CD4-positive, alpha-beta T cell treated with Interleukin-10 for 1 hour (primary cell): ENCODE measurements around the gene ATP10D.
"Not testable (repeated sequence)": the region's sequence is repeated elsewhere in the genome, so short reads cannot be mapped to it uniquely, and the experiment has no call there.

Experiments used
- DNase-seq: peaks from one replicate; pipeline ENCODE4 v3.0.0-alpha.2; 2020

ATP10D gene

GRCh38 chr4:47485047-47485692 is at the start of gene ATP10D:
ATP10D (plus strand) TSS chr4:47485275; CDS start chr4:47512541, 27,266 bp downstream.
- DNase-seq: peak; percentile 79

DNA sequence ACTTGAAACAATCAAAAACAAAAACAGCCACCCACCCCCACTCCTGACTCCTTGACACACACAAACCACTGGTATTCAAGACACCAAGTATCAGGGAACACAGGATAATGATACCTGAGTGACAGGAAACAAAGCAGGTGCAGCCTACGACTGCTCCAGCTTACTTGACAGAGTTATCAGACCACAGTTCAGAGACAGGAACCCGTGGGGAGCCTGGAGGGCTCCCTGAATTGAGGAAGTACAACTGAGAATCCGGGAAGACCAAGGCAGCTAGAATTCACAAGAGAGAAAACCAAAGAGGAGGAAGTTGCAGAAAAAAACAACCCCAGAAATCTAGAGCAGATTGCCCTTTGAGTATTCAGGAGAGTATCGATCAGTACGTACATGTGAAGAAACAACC is 42.1 kb upstream of the ATP10D start:
- no peak for DNase-seq

DNA sequence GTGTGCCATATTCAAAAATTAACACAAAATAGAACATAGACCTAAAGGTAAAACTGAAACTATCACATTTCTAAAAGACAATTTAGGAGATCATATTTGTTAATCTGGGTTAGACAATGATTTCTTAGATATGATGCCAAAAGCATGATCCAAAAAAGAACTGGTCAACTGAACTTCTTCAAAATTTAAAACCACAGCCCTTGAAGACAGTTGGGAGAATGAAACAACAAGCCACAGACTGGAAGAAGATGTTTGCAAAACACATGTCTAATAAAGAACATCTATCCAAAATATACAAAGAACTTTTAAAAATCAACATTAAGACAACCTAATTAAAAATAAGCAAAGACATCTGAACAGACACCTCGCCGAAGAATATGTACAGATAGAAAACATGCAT is 41.0 kb upstream of the ATP10D start:
- DNase-seq: no peak

- DNase-seq: no peak
Measured at GRCh38 chr4:47451657-47452056, 33.4 kb upstream of the ATP10D start.

DNA sequence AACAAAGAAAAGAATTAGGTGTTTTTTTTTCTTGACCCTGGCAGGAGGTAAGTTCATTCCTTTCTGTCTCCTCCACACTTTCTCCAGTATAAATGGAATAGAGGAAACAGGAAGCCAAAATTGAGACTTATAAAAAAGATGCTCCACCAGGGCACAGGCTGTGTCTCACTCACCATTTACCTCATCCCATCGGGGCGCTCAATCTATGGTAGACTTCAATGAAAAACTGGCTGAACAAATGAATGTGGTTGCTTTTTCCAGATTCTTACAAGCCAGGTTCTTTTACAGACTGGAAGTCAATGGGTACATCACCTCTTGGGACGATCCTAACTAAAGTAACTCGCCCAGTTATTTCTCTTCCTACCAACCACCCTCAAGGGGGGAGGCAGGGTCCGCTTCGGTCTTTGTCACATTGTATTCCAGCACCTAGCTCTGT is 22.3 kb upstream of the ATP10D start:
- no peak for DNase-seq

DNA sequence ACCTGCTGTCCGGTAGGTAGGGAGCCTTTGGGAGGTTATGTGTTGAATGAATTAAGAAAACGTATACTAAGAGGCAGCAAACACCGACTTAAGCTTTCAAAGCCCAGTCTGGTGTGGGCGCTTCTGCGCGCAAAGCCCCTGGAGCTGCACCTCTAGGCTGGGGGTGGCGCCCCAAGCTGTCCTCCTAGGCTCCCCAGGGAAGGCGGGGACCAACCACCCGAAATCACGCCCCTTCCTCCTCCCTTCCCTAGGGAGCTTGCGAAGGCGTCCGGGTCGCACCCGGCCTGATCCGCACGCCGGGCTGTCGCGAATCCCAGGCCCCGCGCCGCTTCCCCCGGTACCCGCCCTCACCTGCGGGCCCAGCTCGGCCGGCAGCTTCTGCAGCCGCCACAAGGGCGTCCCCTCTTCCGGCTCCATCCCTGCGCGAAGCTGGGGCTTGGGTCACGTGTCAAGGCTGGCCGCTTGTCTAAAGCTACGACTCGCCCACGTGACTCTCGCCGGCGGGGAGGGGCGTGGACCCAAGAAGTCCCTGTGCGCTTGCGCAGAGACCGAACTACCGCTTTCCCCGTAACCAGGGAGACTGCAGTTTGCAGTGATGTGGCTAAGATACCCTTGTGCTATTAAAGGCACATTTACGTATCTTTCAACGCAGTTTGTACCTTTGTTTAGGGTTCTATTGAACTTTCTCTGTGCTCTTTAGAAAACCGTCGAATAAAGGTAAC is 21.7 kb upstream of the ATP10D start, which contains the start of gene COMMD8:
TSS of gene COMMD8 (minus strand) at position 468 of the 722 bp plus-strand sequence. CDS start at position 417, 51 bp downstream.
- peak; percentile 98 for DNase-seq

- no peak for DNase-seq
Measured at GRCh38 chr4:47465004-47465403, 20.1 kb upstream of the ATP10D start.

- no peak for DNase-seq
Measured at GRCh38 chr4:47466056-47466785, 18.9 kb upstream of the ATP10D start.

DNA sequence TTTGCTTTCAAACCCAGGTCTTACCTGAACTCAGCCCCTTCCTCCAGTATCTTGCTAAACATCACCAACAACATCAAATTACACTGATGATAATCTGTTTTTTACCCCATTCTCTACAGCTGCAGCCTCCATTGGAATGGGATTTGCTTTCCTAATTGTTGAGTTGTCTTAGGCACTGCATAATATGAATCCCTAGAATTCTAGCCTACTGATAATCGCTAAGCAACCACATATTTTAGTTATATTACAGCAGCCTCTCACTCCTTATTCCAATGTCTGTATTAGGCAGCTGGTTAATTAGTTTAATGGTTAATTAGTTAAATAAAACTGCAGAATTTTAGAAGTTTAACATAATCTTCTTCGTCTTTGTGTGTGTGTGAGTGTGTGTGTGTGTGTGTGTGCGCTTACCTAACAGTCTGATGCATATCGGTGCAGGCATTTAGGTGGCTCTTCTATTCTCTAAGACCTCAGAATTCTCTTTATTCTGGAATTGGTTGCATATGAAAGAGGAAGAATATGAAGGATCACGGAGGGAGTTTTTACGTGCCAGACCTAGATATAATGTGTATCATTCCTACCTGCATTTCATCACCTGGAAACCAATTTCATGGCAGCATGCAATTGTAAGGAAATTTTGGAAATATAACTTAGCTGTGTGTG is 16.2 kb upstream of the ATP10D start:
- DNase-seq: no peak

GRCh38 chr4:47469951-47470350 is 15.1 kb upstream of the ATP10D start:
- no peak for DNase-seq

- no peak for DNase-seq
Measured at GRCh38 chr4:47471064-47471463, 14.0 kb upstream of the ATP10D start.

GRCh38 chr4:47471591-47471990 is 13.5 kb upstream of the ATP10D start:
- no peak for DNase-seq

- no peak for DNase-seq
Measured at GRCh38 chr4:47473141-47473750, 11.8 kb upstream of the ATP10D start.

DNA sequence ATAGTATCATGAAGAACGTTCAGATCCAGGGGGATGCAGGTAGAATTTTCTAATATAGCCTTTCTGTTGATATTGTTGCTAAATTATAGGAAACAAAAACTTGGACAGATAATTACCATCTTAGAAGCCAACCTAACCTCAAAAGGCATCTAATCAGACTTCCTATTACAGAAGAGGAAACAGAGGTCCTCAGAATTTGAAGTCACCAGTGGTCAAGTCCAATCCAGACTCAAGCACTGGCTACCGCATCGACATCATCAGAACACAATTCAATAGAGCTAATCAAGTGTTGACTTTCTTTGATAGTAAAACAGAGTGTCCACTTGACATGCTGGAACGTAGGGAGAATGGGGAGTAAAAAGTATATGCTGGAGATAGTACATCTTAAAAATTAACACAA is 10.3 kb upstream of the ATP10D start:
- DNase-seq: no peak

GRCh38 chr4:47475411-47475810 is 9.7 kb upstream of the ATP10D start:
- no peak for DNase-seq

- DNase-seq: no peak
Measured at GRCh38 chr4:47478804-47479203, 6.3 kb upstream of the ATP10D start.

DNA sequence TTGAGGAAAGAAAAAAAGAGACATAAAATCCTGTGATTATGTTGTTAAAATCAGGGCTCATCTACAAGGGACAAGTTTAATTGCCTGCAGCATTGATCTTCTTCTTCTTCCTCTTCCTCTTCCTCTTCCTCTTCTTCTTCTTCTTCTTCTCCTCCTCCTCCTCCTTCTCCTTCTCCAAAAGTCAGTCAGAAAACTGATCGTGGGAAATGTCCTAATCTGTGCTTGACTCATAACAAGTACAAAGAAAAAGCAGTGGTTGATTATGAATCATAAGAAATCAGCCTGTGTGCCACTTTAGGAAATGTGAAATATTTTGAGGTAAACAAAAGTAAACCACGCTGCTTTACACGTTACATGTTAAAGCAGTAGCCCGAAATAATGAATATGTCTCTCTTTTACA is 2.7 kb upstream of the ATP10D start:
- no peak for DNase-seq

- no peak for DNase-seq
Measured at GRCh38 chr4:47483745-47484144, 1.3 kb upstream of the ATP10D start.

DNA sequence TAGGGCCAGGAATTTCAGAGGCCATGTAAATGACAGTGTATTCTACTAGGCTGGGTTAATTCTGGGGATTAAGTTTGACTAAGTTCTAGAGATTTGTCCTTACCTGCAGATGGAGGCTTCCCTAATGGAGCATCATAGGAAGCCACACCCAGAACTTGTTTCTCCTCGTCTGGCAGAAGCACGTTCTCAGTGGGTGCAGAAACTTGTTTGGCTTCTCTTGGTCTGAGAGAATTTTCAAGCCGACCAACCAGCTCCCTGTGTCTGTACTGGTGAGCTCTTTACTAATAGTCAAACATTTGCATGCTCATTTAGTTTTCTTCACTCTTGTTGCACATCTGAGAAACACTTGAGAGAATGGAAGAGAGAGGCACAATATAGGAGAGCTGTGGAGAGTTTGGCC is 907 bp upstream of the ATP10D start:
- DNase-seq: no peak

DNA sequence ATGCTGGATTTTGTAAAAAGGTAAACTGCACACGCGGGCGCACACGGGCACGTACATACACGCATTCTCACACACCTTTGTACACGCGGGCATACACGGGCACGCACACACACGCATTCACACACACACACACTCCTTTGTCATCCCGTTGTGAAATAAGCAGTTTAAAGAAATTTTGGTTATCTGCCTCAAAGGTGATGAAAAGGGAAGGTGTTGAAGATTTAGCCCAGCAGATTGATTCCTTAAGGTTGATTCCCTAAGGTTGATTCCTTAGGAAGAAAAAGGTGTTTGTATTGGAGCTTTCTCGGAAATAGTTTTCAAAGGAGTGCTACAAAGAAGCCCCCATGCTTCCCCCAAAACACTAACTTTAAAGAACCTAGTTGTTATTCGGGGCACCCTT is 693 bp downstream of the ATP10D start:
- no peak for DNase-seq

DNA sequence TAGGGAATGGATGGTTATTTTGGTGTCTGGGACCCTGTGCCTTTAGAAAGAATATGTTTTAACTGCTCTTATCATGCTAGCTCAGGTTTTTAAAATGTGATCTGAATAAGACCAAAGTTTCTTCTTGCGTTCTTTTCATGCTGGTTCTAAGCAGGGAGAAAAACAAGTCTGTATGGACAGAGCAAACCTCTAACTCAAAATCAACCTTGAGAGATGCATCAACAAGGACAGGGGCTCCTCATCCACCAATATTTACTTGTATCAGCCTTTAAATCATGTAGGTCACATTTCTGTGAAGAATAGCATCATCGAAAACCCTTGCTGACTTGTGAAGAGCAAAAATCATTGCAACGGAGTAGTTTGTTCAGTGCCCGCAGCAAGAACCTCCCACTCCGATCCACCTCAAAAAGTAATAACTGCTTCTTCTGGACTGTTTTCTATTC is 1.2 kb downstream of the ATP10D start:
- no peak for DNase-seq

DNA sequence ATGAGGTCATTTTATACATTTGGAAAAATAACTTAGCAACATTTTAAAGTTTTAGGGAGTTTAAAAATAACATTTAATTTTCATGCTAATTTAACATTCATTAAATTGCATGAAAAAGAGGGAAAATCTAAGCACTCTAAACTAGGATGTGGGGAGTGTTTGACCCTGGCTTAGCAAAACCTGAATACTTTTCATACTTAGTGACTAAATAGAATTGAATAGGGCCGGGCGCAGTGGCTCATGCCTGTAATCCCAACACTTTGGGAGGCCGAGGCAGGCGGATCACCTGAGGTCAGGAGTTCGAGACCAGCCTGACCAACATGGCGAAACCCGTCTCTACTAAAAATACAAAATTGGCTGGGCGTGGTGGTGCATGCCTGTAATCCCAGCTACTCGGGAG is 1.7 kb downstream of the ATP10D start:
- not testable (repeated sequence) for DNase-seq

- DNase-seq: no peak
Measured at GRCh38 chr4:47488706-47489105, 3.6 kb downstream of the ATP10D start.
